Neural crest cell (in vitro differentiated cells): ENCODE results near the gene AGO4. TPM values are rescaled to one million over a fixed set of nuclear protein-coding genes. Genes with fewer than 3 reads are reported as not detected.
"Not testable (repeated sequence)": the region's sequence is repeated elsewhere in the genome, so short reads cannot be mapped to it uniquely, and the experiment has no call there.

ENCODE experiments used
- DNase-seq: peaks from one replicate; pipeline ENCODE4 v3.0.0; 2021; ENCODE audit warnings: low read depth, mixed read lengths, low spot score
- H3K27ac Mint-ChIP-seq: one replicate; pipeline ENCODE4 v1.8.0; 2021; ENCODE audit warnings: mild to moderate bottlenecking, mixed read lengths; ENCODE audit not compliant: unreplicated experiment
- H3K27me3 Mint-ChIP-seq: 2 replicates; pipeline ENCODE4 v1.8.0; 2021; ENCODE audit warnings: low read depth, mild to moderate bottlenecking, mixed read lengths
- H3K36me3 Mint-ChIP-seq: 2 replicates; pipeline ENCODE4 v1.8.0; 2021; ENCODE audit warnings: low read depth, mild to moderate bottlenecking, mixed read lengths
- H3K4me1 Mint-ChIP-seq: 2 replicates; pipeline ENCODE4 v1.8.0; 2021; ENCODE audit warnings: mixed read lengths
- H3K4me3 Mint-ChIP-seq: one replicate; pipeline ENCODE4 v1.8.0; 2021; ENCODE audit warnings: mild to moderate bottlenecking, mixed read lengths
- H3K9me3 Mint-ChIP-seq: 2 replicates; pipeline ENCODE4 v1.8.0; 2021; ENCODE audit warnings: mixed read lengths
- CTCF ChIP-seq: fragments of 200-600 bp; sonication (generic); conservative IDR thresholded peaks from 2 replicates; pipeline ENCODE4 v1.5.0; 2021; ENCODE audit warnings: antibody characterized with exemption, mild to moderate bottlenecking
- total RNA-seq: library from RNA; stranded (reverse); gene quantifications from 2 replicates; pipeline ENCODE4 v1.2.1, GENCODE V29; 2021

AGO4 gene
- total RNA-seq, 1 donor from 2014 or later: 17.1 TPM

- Mint-ChIP-seq H3K4me1 (peaks cover 48% of the 10 kb centered on the region), H3K4me3 (peak overlapping the region; percentile 87), H3K36me3 (peaks cover 7% of the 10 kb centered on the region), H3K9me3 (no peaks in the 10 kb centered on the region), H3K27me3 (no peaks in the 10 kb centered on the region), H3K27ac (peak overlapping the region; percentile 52)
- no peak for TF ChIP-seq CTCF
- DNase-seq: peak; percentile 64
Measured at GRCh38 chr1:35885961-35886558, 78.2 kb downstream of the AGO4 start.

- Mint-ChIP-seq H3K9me3 (no peaks in the 10 kb centered on the region), H3K4me3 (peak overlapping the region; percentile 87), H3K36me3 (peaks cover 9% of the 10 kb centered on the region), H3K4me1 (peaks cover 48% of the 10 kb centered on the region), H3K27ac (peak overlapping the region; percentile 52), H3K27me3 (no peaks in the 10 kb centered on the region)
- DNase-seq: no peak
- no peak for TF ChIP-seq CTCF
Measured at GRCh38 chr1:35886577-35887431, 79.0 kb downstream of the AGO4 start.

- peaks cover 42% of the 10 kb centered on the region for H3K4me1 Mint-ChIP-seq
- TF ChIP-seq CTCF: no peak
Measured at GRCh38 chr1:35887508-35887907, 79.7 kb downstream of the AGO4 start.

DNA sequence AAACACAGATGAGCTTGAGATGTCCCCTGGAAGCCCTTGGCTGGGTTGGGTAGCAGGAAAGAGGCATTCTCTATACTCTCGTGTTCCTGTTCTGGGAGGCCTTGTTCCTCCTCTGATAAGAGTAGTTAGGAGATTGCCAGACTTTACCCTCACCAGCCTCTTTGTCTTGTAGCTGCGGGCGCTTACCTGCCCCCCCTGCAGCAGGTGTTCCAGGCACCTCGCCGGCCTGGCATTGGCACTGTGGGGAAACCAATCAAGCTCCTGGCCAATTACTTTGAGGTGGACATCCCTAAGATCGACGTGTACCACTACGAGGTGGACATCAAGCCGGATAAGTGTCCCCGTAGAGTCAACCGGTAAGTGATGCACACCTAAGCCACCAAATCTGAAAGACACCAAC is 80.4 kb downstream of the AGO4 start:
- no peaks in the 10 kb centered on the region for H3K27me3 Mint-ChIP-seq
- DNase-seq: no peak
- H3K36me3 Mint-ChIP-seq: peaks cover 9% of the 10 kb centered on the region
- peak overlapping the region; percentile 22 for H3K27ac Mint-ChIP-seq
- H3K4me1 Mint-ChIP-seq: peaks cover 40% of the 10 kb centered on the region
- H3K9me3 Mint-ChIP-seq: no peaks in the 10 kb centered on the region
- no peak overlapping the region for H3K4me3 Mint-ChIP-seq
- TF ChIP-seq CTCF: no peak

More at GRCh38 chr1:35887508-35887907, 79.7 kb downstream of the AGO4 start:
- Mint-ChIP-seq H3K9me3 (no peaks in the 10 kb centered on the region), H3K27ac (peak overlapping the region; percentile 46), H3K27me3 (no peaks in the 10 kb centered on the region), H3K4me3 (peak overlapping the region; percentile 66), H3K36me3 (peaks cover 9% of the 10 kb centered on the region)
- DNase-seq: no peak

DNA sequence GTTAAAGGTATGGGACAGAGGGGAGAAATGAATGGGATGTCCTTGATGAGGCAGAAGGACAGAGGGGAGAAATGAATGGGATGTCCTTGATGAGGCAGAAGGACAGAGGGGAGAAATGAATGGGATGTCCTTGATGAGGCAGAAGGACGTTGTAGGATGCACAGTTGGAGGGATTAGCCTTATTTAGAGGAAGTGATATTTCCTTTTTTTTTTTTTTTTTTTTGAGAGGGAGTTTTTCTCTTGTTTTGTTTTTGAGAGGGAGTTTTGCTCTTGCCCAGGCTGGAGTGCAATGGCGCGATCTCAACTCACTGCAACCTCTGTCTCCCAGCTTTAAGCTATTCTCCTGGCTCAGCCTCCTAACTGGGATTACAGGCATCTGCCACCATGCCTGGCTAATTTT is 81.2 kb downstream of the AGO4 start:
- H3K9me3 Mint-ChIP-seq, H3K36me3 Mint-ChIP-seq, H3K27ac Mint-ChIP-seq, H3K27me3 Mint-ChIP-seq, DNase-seq, H3K4me3 Mint-ChIP-seq: not testable (repeated sequence)
- peaks cover 39% of the 10 kb centered on the region for H3K4me1 Mint-ChIP-seq
